ENCODE measurements around the gene WDR37. TPM values are rescaled to one million over a fixed set of nuclear protein-coding genes. Genes with fewer than 3 reads are reported as not detected.

The WDR37 gene
- total RNA-seq, 1 donor from 2014 or later, result 20.8 TPM

- H3K4me3 Mint-ChIP-seq, result no peak overlapping the region
- H3K27ac Mint-ChIP-seq, result no peak overlapping the region
- DNase-seq (ENCODE audit: low spot score in 2 of 2, unreplicated experiment in 2 of 2), result no peak
- H3K9me3 Mint-ChIP-seq, result peaks cover 25% of the 10 kb centered on the region
- no peaks in the 10 kb centered on the region for H3K4me1 Mint-ChIP-seq
- peaks cover 13% of the 10 kb centered on the region for H3K36me3 Mint-ChIP-seq
- no peak for TF ChIP-seq CTCF (IDR thresholded peaks at IDR 0.05; ENCODE audit: unreplicated experiment)
- H3K27me3 Mint-ChIP-seq (ENCODE audit: low read depth), result peaks cover 5% of the 10 kb centered on the region
Measured at GRCh38 chr10:1136268-1136667, 80.1 kb downstream of the WDR37 start.

GRCh38 chr10:1137499-1138163, 81.4 kb downstream of the WDR37 start:
- H3K27ac Mint-ChIP-seq, result no peak overlapping the region
- H3K36me3 Mint-ChIP-seq, result peaks cover 4% of the 10 kb centered on the region
- H3K4me3 Mint-ChIP-seq, result no peak overlapping the region
- no peaks in the 10 kb centered on the region for H3K4me1 Mint-ChIP-seq
- TF ChIP-seq CTCF (IDR thresholded peaks at IDR 0.05; ENCODE audit: unreplicated experiment), result no peak
- H3K9me3 Mint-ChIP-seq, result peaks cover 25% of the 10 kb centered on the region
- peaks cover 9% of the 10 kb centered on the region for H3K27me3 Mint-ChIP-seq (ENCODE audit: low read depth)
- no peak for DNase-seq (ENCODE audit: low spot score in 2 of 2, unreplicated experiment in 2 of 2)

- Mint-ChIP-seq H3K4me1 (no peaks in the 10 kb centered on the region), H3K27ac (no peak overlapping the region), H3K4me3 (no peak overlapping the region), H3K27me3 (ENCODE audit: low read depth) (peaks cover 10% of the 10 kb centered on the region), H3K36me3 (peaks cover 4% of the 10 kb centered on the region), H3K9me3 (peaks cover 25% of the 10 kb centered on the region)
- no peak for TF ChIP-seq CTCF (IDR thresholded peaks at IDR 0.05; ENCODE audit: unreplicated experiment)
- no peak for DNase-seq (ENCODE audit: low spot score in 2 of 2, unreplicated experiment in 2 of 2)
Measured at GRCh38 chr10:1138529-1138928, 82.3 kb downstream of the WDR37 start.

- Mint-ChIP-seq H3K27me3 (ENCODE audit: low read depth) (peaks cover 12% of the 10 kb centered on the region), H3K9me3 (peaks cover 44% of the 10 kb centered on the region), H3K27ac (no peak overlapping the region), H3K36me3 (peaks cover 4% of the 10 kb centered on the region), H3K4me1 (no peaks in the 10 kb centered on the region), H3K4me3 (no peak overlapping the region)
- DNase-seq (ENCODE audit: low spot score in 2 of 2, unreplicated experiment in 2 of 2), result no peak
- TF ChIP-seq CTCF (IDR thresholded peaks at IDR 0.05; ENCODE audit: unreplicated experiment), result no peak
Measured at GRCh38 chr10:1141261-1141660, 85.1 kb downstream of the WDR37 start.

GRCh38 chr10:1141701-1142100, 85.5 kb downstream of the WDR37 start:
- DNase-seq (ENCODE audit: low spot score in 2 of 2, unreplicated experiment in 2 of 2), result no peak

More at GRCh38 chr10:1141701-1142100, 85.5 kb downstream of the WDR37 start:
- H3K4me1 Mint-ChIP-seq, result no peaks in the 10 kb centered on the region
- H3K27me3 Mint-ChIP-seq (ENCODE audit: low read depth), result peaks cover 12% of the 10 kb centered on the region
- peaks cover 45% of the 10 kb centered on the region for H3K9me3 Mint-ChIP-seq
- H3K36me3 Mint-ChIP-seq, result peaks cover 4% of the 10 kb centered on the region
- H3K27ac Mint-ChIP-seq, result no peak overlapping the region
- no peak overlapping the region for H3K4me3 Mint-ChIP-seq
- no peak for TF ChIP-seq CTCF (IDR thresholded peaks at IDR 0.05; ENCODE audit: unreplicated experiment)
